GM19455 (cell line): ENCODE data around the gene SALL3.

Experiments
- ATAC-seq: cut with Tn5 transposase; IDR thresholded peaks from one replicate; pipeline ENCODE4 v1.9.1; 2021; ENCODE audit not compliant: unreplicated experiment

Gene SALL3

GRCh38 chr18:78999939-79000338 is 20.3 kb downstream of the SALL3 start:
- ATAC-seq: no peak

DNA sequence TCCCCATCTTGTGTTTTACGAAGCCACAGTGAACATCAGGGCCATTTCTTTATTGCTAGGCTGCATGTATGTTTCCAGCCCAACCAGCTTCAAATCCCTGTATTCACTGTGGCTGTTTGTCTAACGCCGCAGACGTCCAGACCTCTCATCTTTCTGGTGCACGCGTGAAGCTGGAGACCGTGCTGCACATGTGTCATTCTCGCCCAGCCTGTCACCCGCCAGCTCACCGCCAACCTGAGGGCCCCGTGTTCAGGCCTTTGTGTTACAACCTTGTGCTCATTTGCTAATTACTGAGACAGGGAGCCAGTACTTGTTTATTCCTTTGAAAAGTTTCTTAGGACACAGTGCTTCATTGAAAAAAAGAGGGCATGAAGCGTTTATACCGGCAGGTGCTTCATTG is 21.4 kb downstream of the SALL3 start:
- no peak for ATAC-seq

DNA sequence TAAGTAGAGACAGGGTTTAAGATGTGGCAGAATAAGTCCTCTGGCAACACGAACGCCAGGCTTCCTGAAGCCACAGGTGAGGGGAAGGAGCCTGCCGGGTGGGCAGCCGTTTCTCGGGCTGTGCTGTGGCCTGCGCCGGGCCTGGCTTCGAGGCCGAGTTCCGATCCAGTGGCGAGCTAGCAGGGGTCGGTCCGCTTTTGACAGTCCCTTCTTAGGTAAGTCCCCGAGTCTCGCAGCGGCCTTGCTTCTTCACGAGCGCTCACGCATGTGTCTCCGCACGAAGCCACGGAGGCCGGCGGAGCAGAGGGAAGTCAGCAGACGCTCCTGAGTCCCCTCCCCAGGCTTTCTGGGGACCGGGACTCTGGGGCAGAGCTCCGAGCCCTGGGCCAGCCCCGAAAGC is 26.0 kb downstream of the SALL3 start:
- ATAC-seq: no peak

DNA sequence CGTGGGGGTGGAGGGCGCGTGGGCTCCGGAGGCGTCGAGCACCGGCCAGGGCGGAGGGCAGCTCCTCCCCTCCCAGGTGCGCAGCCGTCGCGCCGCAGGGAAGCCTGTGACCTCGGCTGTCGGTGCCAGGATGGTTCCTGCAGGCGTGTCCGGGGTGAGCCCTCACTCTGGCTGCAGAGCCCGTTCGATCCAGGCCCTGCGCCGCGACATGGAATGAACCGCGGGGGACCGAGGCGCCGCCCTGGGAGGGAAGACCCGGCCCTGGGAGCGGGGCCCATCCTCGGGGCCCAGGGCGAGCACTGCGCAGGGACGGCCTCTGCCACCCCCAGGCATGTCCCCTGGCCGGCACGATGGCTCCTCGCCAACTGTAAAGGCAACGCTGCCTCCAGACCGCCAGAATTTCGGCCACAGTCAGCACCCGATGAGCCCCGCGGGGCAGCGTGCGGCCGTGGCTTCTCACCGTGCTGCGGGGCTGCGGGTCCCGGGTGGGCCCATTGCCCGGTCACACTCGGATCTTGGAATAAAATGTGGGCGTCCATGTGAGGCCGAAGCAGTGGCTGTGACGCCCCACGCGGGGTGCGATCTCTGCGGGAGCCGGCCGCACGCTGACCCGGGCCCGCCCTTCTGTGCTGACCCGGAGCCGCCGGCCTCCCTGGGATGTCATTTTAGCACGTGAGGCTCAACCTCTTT is 26.6 kb downstream of the SALL3 start:
- ATAC-seq: no peak

GRCh38 chr18:79007440-79007839 is 27.8 kb downstream of the SALL3 start:
- ATAC-seq: no peak

GRCh38 chr18:79008356-79008940 is 28.8 kb downstream of the SALL3 start:
- no peak for ATAC-seq

DNA sequence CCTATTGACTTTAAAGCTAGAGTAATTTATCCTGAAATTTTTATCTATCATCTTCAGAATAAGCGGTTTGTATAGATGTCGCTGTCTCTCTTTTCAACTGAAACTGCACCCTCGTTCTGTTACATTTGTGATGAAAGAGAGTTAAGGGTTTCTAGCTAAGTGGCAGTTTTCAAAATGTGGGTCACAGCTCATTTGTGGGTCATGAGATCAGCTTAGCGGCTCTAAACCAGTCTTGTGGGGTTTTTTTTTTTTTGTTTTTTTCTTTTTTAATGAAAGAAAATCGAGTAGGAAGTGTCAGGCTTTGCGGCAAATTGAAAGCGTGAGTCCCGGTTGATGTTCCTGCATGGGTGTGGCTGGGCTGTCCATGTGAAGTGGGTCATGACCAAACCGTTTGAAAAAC is 31.2 kb downstream of the SALL3 start:
- no peak for ATAC-seq

- ATAC-seq: no peak
These were observed 31.8 kb downstream of the SALL3 start for GRCh38 chr18:79011300-79011870.

DNA sequence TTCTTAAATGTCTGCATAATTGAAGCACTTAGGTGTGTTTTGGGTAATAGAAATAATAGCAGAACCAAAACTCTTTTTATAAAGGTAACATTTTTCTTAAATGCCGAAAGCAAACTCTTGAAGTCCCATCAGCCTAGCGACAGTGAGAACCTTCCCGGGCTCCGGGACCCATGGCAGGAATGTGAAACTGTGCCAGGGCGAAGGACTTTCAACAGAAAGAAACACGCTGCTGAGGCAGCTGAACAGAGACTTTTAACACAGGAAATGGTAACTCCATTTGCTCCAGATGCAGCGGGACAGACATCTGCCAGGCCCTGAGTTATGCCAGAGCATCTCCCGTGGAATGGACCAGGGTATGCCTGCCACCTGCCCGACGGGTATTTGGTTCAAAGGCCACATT is 34.3 kb downstream of the SALL3 start:
- ATAC-seq: no peak

- ATAC-seq: no peak
These were observed 39.3 kb downstream of the SALL3 start for GRCh38 chr18:79018911-79019310.

- no peak for ATAC-seq
These were observed 40.3 kb downstream of the SALL3 start for GRCh38 chr18:79019881-79020280.

DNA sequence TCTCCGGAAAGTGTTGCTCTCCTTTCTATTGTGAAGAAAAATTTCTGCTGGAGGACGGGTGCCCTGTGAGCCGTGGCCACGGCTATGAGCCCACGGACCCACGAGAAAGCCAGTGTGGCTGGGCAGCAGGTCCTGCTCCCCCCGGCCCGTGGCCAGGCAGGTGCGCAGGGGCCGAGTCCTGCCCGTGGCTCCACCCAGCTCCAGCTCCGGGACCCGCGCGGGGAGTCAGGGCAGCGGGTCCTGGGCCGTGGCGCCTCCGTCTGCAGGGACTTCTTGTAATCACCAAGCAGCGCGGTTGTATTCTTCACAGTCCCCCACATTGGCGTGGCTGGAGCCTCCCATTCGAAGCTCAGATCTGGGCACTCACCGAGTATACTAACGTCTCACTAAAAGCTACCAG is 43.0 kb downstream of the SALL3 start:
- no peak for ATAC-seq

- no peak for ATAC-seq
These were observed 46.9 kb downstream of the SALL3 start for GRCh38 chr18:79026491-79026890.

DNA sequence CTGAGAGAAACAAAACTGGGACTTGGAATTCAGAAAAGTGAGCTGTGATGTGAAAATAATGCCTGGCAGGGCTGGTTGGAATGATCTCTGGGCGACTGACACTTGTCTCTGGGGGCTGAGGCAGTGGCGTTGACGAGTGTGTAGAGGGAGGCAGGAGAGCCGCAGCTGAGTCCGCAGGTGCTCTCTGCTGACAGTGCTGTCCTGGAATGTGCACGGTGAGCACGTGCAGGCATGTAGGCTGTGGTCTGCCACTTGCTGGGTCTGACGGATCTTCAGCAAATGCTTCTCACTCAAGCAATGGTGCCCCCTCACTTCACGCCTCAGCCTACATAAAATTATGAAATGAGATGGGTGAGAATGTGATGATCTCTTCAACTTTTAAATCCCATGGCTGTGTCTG is 51.1 kb downstream of the SALL3 start:
- no peak for ATAC-seq

GRCh38 chr18:79042276-79042675 is 62.7 kb downstream of the SALL3 start:
- ATAC-seq: no peak

DNA sequence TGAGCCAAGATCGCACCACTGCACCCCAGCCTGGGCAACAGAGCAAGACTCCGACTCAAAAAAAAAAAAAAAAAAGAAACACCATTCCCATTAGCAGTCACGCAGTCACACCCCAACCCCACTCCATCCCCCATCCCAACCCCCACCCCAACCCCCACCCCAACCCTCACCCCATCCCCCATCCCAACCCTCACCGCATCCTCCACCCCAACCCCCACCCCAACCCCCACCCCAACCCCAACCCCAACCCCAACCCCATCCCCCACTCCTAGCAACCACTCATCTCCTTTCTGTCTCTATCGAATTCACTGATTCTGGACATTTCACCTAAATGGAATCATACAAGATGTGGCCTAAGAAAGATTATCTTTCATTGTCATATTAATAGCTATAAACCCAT is 63.7 kb downstream of the SALL3 start:
- ATAC-seq: no peak

DNA sequence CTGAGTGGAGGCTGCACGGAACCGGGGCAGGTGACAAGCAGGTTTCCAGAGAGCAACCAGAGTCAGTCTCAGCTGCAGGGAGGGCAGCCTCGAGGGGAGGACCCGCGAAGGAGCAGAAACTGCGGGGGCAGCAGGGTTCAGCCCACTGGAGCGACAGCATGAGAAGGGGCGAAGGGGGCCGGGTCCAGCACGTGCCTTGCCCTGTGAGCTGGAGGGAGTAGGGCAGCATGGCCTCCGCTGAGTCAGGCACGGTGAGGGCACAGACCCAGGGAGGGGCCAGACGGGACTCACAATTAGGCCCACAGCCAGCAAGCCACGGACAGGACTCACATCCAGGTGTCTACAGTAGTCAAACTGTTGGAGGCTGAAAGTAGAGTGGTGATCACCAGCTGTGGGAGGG is 66.9 kb downstream of the SALL3 start:
- no peak for ATAC-seq

GRCh38 chr18:79047556-79048244 is 68.1 kb downstream of the SALL3 start:
- ATAC-seq: no peak

DNA sequence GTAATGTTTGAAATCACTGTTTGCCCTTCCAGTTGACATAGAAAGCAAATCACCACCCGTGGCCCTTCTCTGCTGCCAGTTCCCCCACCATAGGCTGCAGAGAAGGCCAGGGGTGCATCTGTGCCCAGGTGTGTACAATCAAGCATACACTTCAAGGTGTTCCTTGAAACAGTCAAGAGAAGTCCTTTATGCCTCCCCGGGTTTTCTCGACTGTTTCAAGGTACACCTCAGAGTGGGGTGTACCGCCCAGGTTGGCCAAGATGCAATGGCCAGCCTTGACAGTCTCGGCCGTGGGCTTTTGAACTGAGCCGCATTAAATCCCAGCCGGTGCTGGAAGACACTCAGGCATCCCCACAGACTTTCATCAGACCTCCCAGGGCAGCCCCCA is 68.6 kb downstream of the SALL3 start:
- no peak for ATAC-seq

GRCh38 chr18:79049506-79049905 is 69.9 kb downstream of the SALL3 start:
- ATAC-seq: no peak
